Neural progenitor cell (in vitro differentiated cells): ENCODE results near the gene SLC30A4.

Experiments used
- EZH2 ChIP-seq: fragments of 200-600 bp; sonication (generic); IDR thresholded peaks from 2 replicates; pipeline ENCODE4 v1.6.1; 2017; ENCODE audit warnings: antibody characterized with exemption, mild to moderate bottlenecking, moderate library complexity
- TF ChIP-seq, protein P1 (sequence below): fragments of 200-600 bp; sonication (generic); IDR thresholded peaks from 2 replicates; pipeline ENCODE4 v1.5.1; 2017; ENCODE audit warnings: antibody characterized with exemption, mild to moderate bottlenecking

DNA sequence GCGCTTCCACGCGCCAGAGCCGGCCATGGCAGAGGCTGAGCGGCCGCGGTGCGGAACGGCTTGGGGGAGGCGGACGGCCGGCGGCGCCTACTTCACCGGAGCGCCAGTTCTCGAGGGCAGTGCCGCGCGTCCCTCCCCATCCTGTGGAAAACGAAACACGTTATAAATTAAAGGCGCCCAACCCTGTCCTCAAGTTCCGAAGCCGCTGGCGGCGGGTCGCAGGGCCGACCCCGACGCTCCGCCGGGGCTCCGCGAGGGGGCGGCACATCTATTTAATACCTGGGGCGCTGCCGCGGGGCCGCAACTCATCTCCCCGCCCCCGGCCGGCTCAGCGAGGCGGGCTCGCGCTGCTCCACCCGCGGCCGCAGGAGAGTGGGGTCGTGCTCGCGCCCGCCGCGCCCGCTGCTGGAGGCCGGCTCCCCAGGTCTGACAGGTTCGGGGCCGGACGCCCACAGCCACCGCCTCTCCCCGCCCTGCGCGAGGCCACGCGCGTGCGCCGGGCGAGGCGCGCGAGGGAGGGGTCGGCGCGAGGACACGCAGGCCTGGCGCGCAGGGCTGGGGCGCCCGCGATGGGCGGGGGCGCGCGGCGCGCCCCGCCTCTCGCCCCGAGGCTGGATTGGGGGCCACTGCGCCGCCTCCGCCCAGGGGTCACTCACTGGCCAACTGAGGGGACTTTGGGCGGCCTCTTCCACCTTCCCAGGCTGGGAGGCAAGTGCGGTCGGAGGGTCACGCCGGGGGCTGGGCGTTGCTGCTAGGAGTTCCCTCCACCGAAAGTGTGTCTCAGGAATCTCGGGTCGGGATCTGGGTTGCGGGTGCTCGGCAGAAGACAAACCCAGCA is at the start of gene SLC30A4:
- TF ChIP-seq, protein P1, sequence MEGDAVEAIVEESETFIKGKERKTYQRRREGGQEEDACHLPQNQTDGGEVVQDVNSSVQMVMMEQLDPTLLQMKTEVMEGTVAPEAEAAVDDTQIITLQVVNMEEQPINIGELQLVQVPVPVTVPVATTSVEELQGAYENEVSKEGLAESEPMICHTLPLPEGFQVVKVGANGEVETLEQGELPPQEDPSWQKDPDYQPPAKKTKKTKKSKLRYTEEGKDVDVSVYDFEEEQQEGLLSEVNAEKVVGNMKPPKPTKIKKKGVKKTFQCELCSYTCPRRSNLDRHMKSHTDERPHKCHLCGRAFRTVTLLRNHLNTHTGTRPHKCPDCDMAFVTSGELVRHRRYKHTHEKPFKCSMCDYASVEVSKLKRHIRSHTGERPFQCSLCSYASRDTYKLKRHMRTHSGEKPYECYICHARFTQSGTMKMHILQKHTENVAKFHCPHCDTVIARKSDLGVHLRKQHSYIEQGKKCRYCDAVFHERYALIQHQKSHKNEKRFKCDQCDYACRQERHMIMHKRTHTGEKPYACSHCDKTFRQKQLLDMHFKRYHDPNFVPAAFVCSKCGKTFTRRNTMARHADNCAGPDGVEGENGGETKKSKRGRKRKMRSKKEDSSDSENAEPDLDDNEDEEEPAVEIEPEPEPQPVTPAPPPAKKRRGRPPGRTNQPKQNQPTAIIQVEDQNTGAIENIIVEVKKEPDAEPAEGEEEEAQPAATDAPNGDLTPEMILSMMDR: peak; percentile 50
- TF ChIP-seq EZH2: peak; percentile 85
